ENCODE results near the gene TMC2. TPM values are rescaled to one million over a fixed set of nuclear protein-coding genes. Genes with fewer than 3 reads are reported as not detected.

The TMC2 gene
- total and polyA plus RNA-seq, 2 of the 8 experiments (the other 6 are each of a cell fraction or from before 2014, with no cell fraction given), result not detected

DNA sequence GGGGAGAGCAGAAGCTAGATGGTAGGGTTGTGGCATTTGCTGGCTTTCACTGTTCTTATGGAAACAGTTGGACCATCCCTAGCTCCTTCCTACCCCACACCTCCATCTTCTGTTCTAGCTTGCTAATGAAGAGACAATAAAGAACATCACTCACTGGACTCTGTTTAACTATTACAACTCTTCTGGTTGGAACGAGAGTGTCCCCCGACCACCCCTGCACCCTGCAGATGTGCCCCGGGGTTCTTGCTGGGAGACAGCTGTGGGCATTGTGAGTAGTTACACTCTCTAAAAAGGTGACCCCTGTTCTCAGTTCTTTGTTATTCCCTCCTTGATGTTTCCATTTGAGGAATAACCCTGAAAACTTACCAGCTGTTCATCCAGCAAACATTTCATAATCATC, 75.7 kb downstream of the TMC2 start:
- H3K79me2 ChIP-seq (ENCODE audit: control insufficient read depth in 1 of 2, insufficient read depth in 2 of 2, low read length in 2 of 2), result no peaks in the 10 kb centered on the region
- H3K4ac ChIP-seq (replicated peaks; ENCODE audit: insufficient read length, low read depth, low read length), result no peak overlapping the region
- H4K91ac ChIP-seq (replicated peaks; ENCODE audit: insufficient read length, low read length), result no peak overlapping the region
- POLR2A ChIA-PET (ENCODE audit: partially characterized antibody), result interaction anchor here (1.0 kb wide), 1 partner anchor 34 kb away, joined by 3 read pairs; no protein-coding TSS in a partner anchor
- H3K56ac ChIP-seq (replicated peaks; ENCODE audit: insufficient read length, low read depth, low read length), result no peak overlapping the region
- peaks cover 3 to 5% of the 10 kb centered on the region in 2 experiments; a peak in 3 of 4 replicates for H3K9me3 ChIP-seq (ENCODE audit: insufficient read depth in 2 of 2, low read depth in 1 of 2, low read length in 1 of 2)
- H4K5ac ChIP-seq (ENCODE audit: insufficient read length, low read depth, low read length), result no peak overlapping the region
- H3K27ac ChIP-seq (ENCODE audit: low read depth, low read length), result no peak overlapping the region
- peaks cover 0 to 3% (median 0%) of the 10 kb centered on the region in 4 experiments; a peak in 1 of 7 replicates for H3K27me3 ChIP-seq (replicated peaks in 1 of 4; ENCODE audit: control insufficient read depth in 3 of 4, extremely low read depth in 1 of 4, insufficient read depth in 3 of 4, low read length in 3 of 4)
- H3K36me3 ChIP-seq (ENCODE audit: control insufficient read depth in 2 of 4, insufficient read depth in 4 of 4, low read length in 3 of 4), result no peaks in the 10 kb centered on the region; a peak in 1 of 8 replicates
- H2BK20ac ChIP-seq (ENCODE audit: low read length), result no peak overlapping the region
- no peaks in the 10 kb centered on the region; the same call in 1 of the 2 replicates for H3K23me2 ChIP-seq (ENCODE audit: low read depth, low read length)
- H4K8ac ChIP-seq (ENCODE audit: extremely low read depth, insufficient read depth, low read length), result no peak overlapping the region
- no peak overlapping the region for H2BK15ac ChIP-seq (ENCODE audit: low read length)
- no peak overlapping the region for H2AK5ac ChIP-seq (ENCODE audit: low read depth, low read length)
- no peak overlapping the region for H2BK120ac ChIP-seq (replicated peaks; ENCODE audit: low read depth, low read length)
- H3K4me2 ChIP-seq (ENCODE audit: insufficient read depth in 1 of 2, low read depth in 2 of 2, low read length in 2 of 2), result no peak overlapping the region
- no peak overlapping the region for H3K23ac ChIP-seq (ENCODE audit: insufficient read length)
- no peaks in the 10 kb centered on the region for H3K4me1 ChIP-seq (replicated peaks in 1 of 4; ENCODE audit: control insufficient read depth in 3 of 4, insufficient read depth in 4 of 4, low read length in 3 of 4)
- DNase-seq (ENCODE audit: low read depth in 1 of 2, low spot score in 2 of 2), result no peak
- no peak overlapping the region for H3K9ac ChIP-seq (replicated peaks in 1 of 4; ENCODE audit: extremely low read depth in 1 of 4, low read depth in 3 of 4, low read length in 3 of 4)
- H2AFZ ChIP-seq (ENCODE audit: low read length), result no peak overlapping the region
- H2BK12ac ChIP-seq (ENCODE audit: low read depth, low read length), result no peak overlapping the region
- no peaks in the 10 kb centered on the region for H4K20me1 ChIP-seq (replicated peaks in 1 of 2; ENCODE audit: control insufficient read depth in 1 of 2, insufficient read depth in 2 of 2, low read length in 2 of 2)
- CTCF ChIA-PET (ENCODE audit: partially characterized antibody), result no interaction called here
- H2BK5ac ChIP-seq (ENCODE audit: low read depth, low read length), result no peak overlapping the region
- H3K79me1 ChIP-seq (ENCODE audit: low read depth, low read length), result no peaks in the 10 kb centered on the region
- 76% methylated on average over 3 of the region's 3 CpGs; no CpG with 5 or more reads in 1 of the 2 experiments for WGBS, 2 experiments (ENCODE audit: extremely low coverage in 1 of 2, insufficient coverage in 1 of 2, insufficient read length in 1 of 2, insufficient replicate concordance in 2 of 2, low coverage in 1 of 2, low lambda C conversion rate in 2 of 2, missing lambda C conversion rate in 1 of 2)
- no peak for FAIRE-seq
- no peak overlapping the region for H3K14ac ChIP-seq (ENCODE audit: insufficient read length)
- no peak overlapping the region for H3K18ac ChIP-seq (ENCODE audit: extremely low read depth, low read length)
- no peak overlapping the region for H3K4me3 ChIP-seq (ENCODE audit: extremely low read depth in 1 of 4, insufficient read depth in 2 of 4, low read depth in 3 of 4, low read length in 4 of 4)
- no peak for TF ChIP-seq RNF2 (IDR thresholded peaks at IDR 0.05; ENCODE audit: borderline replicate concordance, low read depth, low read length, missing control alignments, poor library complexity, severe bottlenecking)
- TF ChIP-seq TBP (IDR thresholded peaks at IDR 0.05; ENCODE audit: low read depth, low read length), result no peak
- TF ChIP-seq SIX5 (IDR thresholded peaks at IDR 0.05; ENCODE audit: low read depth, low read length), result no peak
- no peak for TF ChIP-seq MAFK (IDR thresholded peaks at IDR 0.05; ENCODE audit: low read depth, low read length)
- TF ChIP-seq CTCF (IDR thresholded peaks at IDR 0.05; ENCODE audit: control extremely low read depth in 1 of 3, insufficient read depth in 1 of 3, low read depth in 1 of 3, low read length in 3 of 3), result no peak
- TF ChIP-seq SP2 (IDR thresholded peaks at IDR 0.05; ENCODE audit: low read length), result no peak
- no peak for TF ChIP-seq POLR2AphosphoS5 (IDR thresholded peaks at IDR 0.05; ENCODE audit: low read depth, low read length)
- no peak for TF ChIP-seq RXRA (IDR thresholded peaks at IDR 0.05; ENCODE audit: insufficient read depth, low read depth, low read length)
- TF ChIP-seq HDAC6 (IDR thresholded peaks at IDR 0.05; ENCODE audit: low read depth, low read length), result no peak
- TF ChIP-seq, protein P1, sequence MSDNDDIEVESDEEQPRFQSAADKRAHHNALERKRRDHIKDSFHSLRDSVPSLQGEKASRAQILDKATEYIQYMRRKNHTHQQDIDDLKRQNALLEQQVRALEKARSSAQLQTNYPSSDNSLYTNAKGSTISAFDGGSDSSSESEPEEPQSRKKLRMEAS (IDR thresholded peaks at IDR 0.05), result no peak
- no peak for TF ChIP-seq BRCA1 (IDR thresholded peaks at IDR 0.05; ENCODE audit: low read depth, low read length)
- TF ChIP-seq RBBP5 (IDR thresholded peaks at IDR 0.05; ENCODE audit: borderline replicate concordance, low read depth, low read length), result no peak

Data from H1 (cell line).